Left hindlimb (tissue), 1 donor: Measurements from ENCODE around the gene SGPP1.
A peak's percentile ranks its signal among the peaks of the same experiment; 100 is the strongest.
"Not testable (repeated sequence)": the region's sequence is repeated elsewhere in the genome, so short reads cannot be mapped to it uniquely, and the experiment has no call there.

Experiments used
- DNase-seq: peaks from one replicate; pipeline ENCODE4 v3.0.0-alpha.2; 2018

SGPP1 gene

GRCh38 chr14:63727736-63728728, at the start of gene SGPP1:
Gene SGPP1 (minus strand): TSS chr14:63728065. CDS start chr14:63727944, 121 bp downstream.
- peak; percentile 88 for DNase-seq

DNA sequence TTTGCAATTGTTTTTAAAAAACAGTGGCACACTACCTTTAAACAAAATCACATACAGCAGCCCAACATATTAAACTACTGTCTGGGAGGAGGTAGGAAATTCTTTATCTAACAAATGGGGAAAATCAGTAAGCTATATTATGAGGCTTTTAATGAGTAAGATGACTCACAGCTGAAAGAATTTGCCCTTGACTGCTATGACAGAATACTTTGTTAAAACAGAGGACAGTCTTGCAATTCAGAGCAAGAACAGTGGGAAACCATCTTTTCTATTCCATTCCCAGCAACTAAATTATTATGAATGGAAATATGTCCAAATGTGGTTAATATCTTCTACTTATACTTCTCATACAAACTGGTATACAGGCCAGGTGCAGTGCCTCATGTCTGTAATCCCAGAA, 49.2 kb upstream of the SGPP1 start:
- no peak for DNase-seq

- no peak for DNase-seq
Observed at GRCh38 chr14:63773504-63773903, 45.6 kb upstream of the SGPP1 start.

DNA sequence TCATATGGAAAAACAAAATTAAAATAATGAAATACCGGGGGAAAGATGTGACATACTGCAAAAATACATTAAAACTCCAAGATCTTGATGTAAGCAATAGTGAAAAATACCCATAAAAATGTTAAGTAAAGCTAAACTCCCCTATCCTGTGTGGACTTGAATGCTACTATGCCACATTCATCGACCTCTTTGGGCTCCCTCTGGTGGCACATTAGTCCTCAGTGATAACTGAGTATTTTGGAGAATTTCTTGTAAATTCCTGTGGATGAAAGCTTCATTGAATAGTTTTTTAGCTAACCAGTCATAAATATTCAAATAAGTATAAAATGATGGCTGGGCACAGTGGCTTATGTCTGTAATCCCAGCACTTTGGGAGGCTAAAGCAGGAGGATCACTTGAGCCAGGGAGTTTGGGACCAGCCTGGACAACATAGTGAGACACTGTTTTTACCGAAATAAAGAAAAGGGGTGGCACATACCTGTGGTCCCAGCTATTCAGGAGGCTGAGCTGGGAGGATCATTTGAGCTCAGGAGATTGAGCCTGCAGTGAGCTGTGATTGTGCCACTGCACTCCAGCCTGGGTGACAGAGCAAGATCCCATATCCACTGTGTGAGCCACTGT, 42.4 kb upstream of the SGPP1 start:
- DNase-seq = peak; percentile 34

- no peak for DNase-seq
Observed at GRCh38 chr14:63766611-63767010, 38.7 kb upstream of the SGPP1 start.

- DNase-seq = no peak
Observed at GRCh38 chr14:63764620-63765139, 36.8 kb upstream of the SGPP1 start.

DNA sequence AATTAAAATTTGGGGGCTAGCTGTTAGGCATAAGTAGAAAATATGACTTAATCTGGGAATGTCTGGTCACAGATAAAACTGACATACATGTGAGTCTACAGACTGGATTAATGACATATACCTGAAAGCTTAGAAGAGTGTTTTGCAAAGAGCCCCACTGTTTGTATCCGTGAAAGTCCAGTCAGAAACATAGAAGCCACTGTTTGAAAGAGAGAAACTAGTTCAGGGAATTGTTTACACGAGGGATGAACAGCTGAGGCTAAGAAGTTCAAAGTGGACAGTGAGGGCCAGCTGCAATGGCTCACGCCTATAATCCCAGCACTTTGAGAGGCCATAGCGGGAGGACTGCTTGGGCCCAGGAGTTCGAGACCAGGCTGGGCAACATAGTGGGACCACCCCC, 36.2 kb upstream of the SGPP1 start:
- DNase-seq = no peak

DNA sequence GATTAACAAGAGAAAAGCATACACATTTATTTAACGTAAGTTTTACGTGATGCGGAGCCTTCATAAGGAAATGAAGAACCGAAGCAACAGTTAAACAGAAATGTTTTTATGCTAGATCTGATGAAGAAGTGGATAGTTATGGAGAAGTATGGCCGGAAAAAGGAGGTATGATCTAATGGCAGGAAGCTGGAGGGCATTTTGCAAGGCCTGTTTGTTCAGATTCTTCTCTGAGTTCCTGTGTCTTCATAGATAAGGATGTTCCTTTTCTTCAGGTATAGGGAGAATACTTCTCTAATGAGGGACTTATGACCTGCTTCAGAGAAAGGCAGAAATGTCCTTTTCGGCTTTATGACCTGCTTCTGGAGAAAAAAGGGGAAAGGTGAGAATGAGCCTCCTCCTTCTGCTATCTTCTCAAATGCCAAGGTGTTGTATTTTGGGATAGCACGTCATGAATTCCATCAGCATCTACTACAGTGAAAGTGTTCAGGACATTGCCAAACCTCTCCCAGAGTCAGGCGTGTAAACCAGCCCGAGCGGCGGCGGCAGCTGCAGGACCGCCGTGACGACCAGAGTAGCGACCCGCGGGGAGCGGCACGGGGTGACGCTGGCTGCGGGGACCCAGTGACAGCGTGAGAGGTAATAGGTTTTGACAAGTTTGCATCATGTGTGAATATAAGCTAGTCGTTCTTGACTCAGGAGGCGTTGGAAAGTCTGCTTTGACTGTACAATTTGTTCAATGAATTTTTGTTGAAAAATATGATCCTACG, 33.7 kb upstream of the SGPP1 start:
- no peak for DNase-seq

- no peak for DNase-seq
Observed at GRCh38 chr14:63760014-63760413, 32.1 kb upstream of the SGPP1 start.

DNA sequence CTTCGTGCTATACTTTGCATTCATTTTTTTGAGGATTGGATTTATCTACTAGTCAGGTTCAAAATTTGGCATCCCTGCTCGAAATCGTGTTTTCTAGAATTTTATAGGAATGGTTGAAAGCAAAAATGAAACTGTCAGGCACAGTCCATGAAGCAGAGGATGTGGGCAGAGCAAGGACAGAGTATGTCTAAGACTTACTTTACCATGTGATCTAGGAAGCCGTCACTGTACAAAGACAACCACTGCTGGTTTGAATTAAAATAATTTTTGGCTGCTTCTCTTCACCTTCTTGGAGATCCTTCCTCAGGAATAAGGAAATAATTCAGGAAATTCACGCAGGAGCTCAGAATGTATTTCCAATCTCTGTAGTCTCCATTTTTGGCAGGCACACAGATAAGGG, 31.6 kb upstream of the SGPP1 start:
- DNase-seq = no peak

DNA sequence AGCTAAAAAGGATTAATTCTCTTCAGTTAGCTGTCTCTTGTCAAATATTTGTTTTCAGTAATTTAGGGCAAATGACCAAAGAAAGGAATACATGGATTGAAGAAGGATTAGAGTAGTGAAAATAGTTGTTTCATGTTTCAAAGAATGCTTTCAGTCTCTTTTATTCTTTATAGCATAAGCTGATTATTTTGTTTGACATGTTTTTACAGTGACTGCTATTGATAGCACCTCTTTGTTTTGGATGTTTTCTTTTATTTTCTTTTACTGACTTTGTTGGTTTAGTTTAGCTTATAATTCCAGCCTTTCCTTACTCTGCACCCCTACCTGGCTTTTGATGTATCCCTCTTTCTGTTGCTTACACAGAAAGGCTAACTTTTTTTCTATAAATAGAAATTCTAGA, 29.3 kb upstream of the SGPP1 start:
- no peak for DNase-seq

GRCh38 chr14:63752449-63753169, 24.7 kb upstream of the SGPP1 start:
- DNase-seq = no peak

GRCh38 chr14:63751076-63751475, 23.2 kb upstream of the SGPP1 start:
- DNase-seq = not testable (repeated sequence)

DNA sequence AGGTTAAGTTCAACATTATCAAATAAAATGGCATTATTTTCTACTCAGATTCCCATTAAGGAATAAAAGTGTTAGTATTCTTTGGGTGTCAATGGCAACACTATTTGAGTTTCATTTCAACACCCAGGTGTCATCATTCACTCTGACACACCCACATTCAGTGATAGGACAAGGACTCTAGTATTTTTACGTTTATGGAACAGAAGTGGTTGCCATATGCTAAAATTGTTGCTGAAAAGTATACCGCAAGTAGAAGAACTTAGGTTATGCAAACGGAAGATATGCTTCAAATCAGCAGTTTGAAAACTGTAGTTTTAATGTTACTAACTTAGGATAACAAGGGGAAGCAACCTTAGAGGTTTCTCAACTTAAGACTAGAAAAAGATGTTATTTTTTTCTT, 20.0 kb upstream of the SGPP1 start:
- DNase-seq = no peak

DNA sequence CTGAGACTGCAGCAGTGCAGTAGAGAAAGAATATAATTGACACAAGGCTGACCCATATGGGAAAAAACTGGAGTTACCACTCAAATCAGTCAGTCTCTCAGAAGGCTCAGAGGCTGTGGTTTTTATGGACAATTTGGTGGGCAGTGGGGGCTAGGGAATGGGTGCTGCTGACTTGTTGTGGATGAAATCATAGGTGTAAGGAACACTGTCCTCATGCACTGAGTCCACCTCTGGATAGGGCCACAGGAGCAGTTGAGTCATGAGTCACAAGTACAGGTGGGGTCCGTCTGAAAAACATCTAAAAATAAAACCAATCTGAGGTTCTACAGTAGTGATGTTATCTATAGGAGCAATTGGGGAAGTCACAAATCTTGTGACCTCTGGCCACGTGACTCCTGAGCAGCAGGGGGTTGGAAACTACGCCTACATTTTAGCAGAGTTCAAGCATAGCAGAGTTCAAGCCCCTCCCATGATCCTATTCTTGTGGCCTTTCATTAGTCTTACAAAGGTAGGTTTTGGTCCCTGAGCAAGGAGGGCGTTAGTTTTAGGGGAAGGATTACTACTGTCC, 18.1 kb upstream of the SGPP1 start:
- DNase-seq = no peak

GRCh38 chr14:63745272-63745671, 17.4 kb upstream of the SGPP1 start:
- no peak for DNase-seq

DNA sequence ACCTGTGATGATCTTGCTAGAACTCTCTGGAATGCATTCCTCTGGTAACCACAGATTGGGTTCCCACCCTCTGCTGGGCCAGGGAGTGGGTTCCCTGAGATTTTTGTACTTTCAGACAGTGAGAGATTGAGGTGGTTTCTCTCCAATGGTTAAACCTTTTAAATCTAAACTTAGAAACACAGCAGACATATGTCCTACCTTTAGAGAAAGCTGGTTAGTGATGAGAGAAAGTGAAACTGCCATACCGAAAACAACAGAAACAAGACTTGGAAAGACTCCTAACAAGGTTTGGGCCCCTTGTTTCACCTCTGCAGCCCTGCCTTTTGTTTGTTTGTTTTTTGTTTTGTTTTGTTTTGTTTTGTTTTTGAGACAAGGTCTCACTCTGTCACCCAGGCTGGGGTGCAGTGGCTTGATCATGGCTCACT, 9.7 kb upstream of the SGPP1 start:
- no peak for DNase-seq

GRCh38 chr14:63735720-63736119, 7.9 kb upstream of the SGPP1 start:
- no peak for DNase-seq

DNA sequence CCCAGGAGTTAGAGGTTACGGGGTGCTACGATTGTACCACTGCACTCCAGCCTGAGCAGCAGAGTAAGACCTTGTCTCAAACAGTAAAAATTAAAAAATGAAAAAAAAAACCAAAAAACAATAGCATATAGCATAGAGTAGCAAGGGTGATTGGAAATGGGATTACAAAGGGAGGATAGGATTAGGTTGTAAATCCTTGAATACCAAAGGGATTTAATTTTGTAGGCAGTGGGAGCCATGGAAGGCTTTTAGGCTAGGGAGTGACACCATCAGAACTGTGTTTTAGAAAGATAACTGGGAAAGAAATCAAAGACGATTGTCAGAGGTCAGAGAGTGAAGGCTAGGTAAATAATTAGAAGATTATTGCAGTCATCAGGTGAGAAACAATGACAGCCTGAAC, 2.8 kb upstream of the SGPP1 start:
- DNase-seq = no peak

DNA sequence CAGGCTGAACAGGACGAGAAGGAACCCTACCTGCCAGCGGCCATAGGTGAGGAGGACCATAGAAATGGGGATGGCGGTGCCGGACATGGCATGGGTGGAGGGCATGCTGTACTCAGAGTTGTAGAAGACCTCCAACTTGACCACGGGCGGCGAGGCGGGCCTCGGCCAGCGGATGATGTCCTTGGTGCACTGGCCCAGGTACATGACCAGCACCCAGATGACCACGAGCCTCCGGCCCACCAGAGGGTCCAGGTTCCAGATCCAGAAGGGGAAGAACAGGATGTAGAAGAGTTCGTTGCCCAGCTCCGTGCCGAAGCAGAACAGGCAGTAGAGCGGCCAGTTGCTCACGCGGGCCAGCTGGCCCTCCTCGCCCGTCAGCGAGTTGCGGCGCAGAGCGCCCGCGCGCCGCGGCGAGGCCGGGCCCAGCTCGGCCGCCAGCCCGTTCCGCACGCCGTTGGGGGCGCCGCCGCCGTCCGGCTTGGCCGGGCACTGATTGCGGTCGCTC, 582 bp downstream of the SGPP1 start:
- peak; percentile 48 for DNase-seq

DNA sequence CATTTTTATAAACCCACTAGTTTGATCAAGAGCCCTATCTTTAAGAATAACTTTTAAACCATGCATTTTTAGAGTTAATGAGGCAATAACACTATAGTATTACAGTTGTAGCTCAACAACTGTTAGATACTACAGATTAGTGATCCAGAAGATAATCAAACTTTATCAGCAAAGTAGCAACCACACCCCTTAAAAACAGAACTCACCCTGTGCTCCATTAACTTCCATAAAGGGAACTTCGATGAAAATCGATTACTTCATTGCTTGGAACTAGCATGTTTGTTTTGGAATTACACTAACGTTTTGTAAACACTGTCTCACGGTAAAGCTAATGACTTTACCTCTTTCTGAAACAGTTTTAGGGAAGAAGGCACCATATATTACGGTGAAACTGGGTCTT, 1.4 kb downstream of the SGPP1 start:
- no peak for DNase-seq
